Nephron (organoid): ENCODE measurements around the gene UNC79.

Experiments used
- H3K27ac Mint-ChIP-seq, 3 experiments: 2 replicates each; pipeline ENCODE4 v1.8.0; 2020; ENCODE audit warnings: mixed read lengths in 3 of 3, mild to moderate bottlenecking in 2 of 3, moderate library complexity in 1 of 3
- H3K27me3 Mint-ChIP-seq: 2 replicates; pipeline ENCODE4 v1.8.0; 2021; ENCODE audit warnings: low read depth, mild to moderate bottlenecking, moderate library complexity, mixed read lengths
- H3K36me3 Mint-ChIP-seq: 2 replicates; pipeline ENCODE4 v1.8.0; 2020; ENCODE audit warnings: low read depth, mixed read lengths
- H3K4me1 Mint-ChIP-seq: 2 replicates; pipeline ENCODE4 v1.8.0; 2020; ENCODE audit warnings: mixed read lengths
- H3K4me3 Mint-ChIP-seq, 3 experiments: 2 replicates each; pipeline ENCODE4 v1.8.0; 2020; ENCODE audit warnings: mild to moderate bottlenecking in 3 of 3, mixed read lengths in 3 of 3, moderate library complexity in 2 of 3
- H3K9me3 Mint-ChIP-seq: 2 replicates; pipeline ENCODE4 v1.8.0; 2020; ENCODE audit warnings: mixed read lengths
- CTCF ChIP-seq, 3 experiments: fragments of 200-600 bp; sonication (generic); IDR thresholded peaks; one replicate each; pipeline ENCODE4 v1.5.0; 2021; ENCODE audit warnings: antibody characterized with exemption in 3 of 3; ENCODE audit not compliant: unreplicated experiment in 3 of 3

UNC79 gene

GRCh38 chr14:93741556-93742230, 311.0 kb downstream of the UNC79 start:
- H3K27me3 Mint-ChIP-seq = peaks cover 18% of the 10 kb centered on the region
- H3K36me3 Mint-ChIP-seq = no peaks in the 10 kb centered on the region
- peaks cover 49% of the 10 kb centered on the region for H3K4me1 Mint-ChIP-seq
- TF ChIP-seq CTCF (IDR thresholded peaks at IDR 0.05; ENCODE audit: unreplicated experiment in 3 of 3) = no peak
- no peak overlapping the region for H3K4me3 Mint-ChIP-seq
- H3K9me3 Mint-ChIP-seq = no peaks in the 10 kb centered on the region
- peak overlapping the region in 2 of 3 experiments; percentile 16 to 62 for H3K27ac Mint-ChIP-seq

GRCh38 chr14:93742761-93743160, 312.0 kb downstream of the UNC79 start:
- Mint-ChIP-seq H3K9me3 (no peaks in the 10 kb centered on the region), H3K4me3 (no peak overlapping the region), H3K27ac (peak overlapping the region in 2 of 3 experiments; percentile 16 to 75), H3K27me3 (peaks cover 17% of the 10 kb centered on the region), H3K4me1 (peaks cover 41% of the 10 kb centered on the region), H3K36me3 (no peaks in the 10 kb centered on the region)
- TF ChIP-seq CTCF (IDR thresholded peaks at IDR 0.05; ENCODE audit: unreplicated experiment in 3 of 3) = no peak

GRCh38 chr14:93743270-93744060, 312.7 kb downstream of the UNC79 start:
- peaks cover 10% of the 10 kb centered on the region for H3K27me3 Mint-ChIP-seq
- peak overlapping the region in 1 of 3 experiments; percentile 16 for H3K27ac Mint-ChIP-seq
- no peaks in the 10 kb centered on the region for H3K9me3 Mint-ChIP-seq

GRCh38 chr14:93744176-93744575, 313.4 kb downstream of the UNC79 start:
- no peak overlapping the region for H3K27ac Mint-ChIP-seq
- TF ChIP-seq CTCF (IDR thresholded peaks at IDR 0.05; ENCODE audit: unreplicated experiment in 3 of 3) = no peak

More at GRCh38 chr14:93743270-93744060, 312.7 kb downstream of the UNC79 start:
- H3K4me3 Mint-ChIP-seq = no peak overlapping the region
- no peaks in the 10 kb centered on the region for H3K36me3 Mint-ChIP-seq
- no peak for TF ChIP-seq CTCF (IDR thresholded peaks at IDR 0.05; ENCODE audit: unreplicated experiment in 3 of 3)
- peaks cover 34% of the 10 kb centered on the region for H3K4me1 Mint-ChIP-seq

DNA sequence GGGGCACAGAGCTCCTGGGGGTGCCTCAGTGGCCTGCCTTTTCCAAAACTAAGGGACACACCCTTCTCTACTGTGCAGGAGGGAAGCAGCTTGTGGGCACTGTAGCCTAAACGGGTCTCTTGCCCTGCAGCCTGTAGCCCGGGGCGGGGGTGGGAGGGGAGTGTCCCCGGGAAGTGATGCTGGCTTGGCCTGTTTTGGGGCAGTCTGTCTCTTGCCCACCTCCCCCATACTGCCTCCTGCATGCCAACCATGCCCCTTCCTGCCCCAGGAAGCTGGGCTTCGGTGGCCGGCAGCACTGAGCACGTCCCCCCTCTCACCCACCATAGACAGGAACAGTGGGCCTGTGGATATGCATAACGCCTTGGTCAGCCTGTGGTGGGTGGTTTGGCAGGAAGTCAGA, 314.1 kb downstream of the UNC79 start:
- peaks cover 29% of the 10 kb centered on the region for H3K4me1 Mint-ChIP-seq
- H3K27ac Mint-ChIP-seq = no peak overlapping the region
- no peak for TF ChIP-seq CTCF (IDR thresholded peaks at IDR 0.05; ENCODE audit: unreplicated experiment in 3 of 3)
- no peak overlapping the region for H3K4me3 Mint-ChIP-seq
- no peaks in the 10 kb centered on the region for H3K9me3 Mint-ChIP-seq
- H3K36me3 Mint-ChIP-seq = no peaks in the 10 kb centered on the region
- peaks cover 9% of the 10 kb centered on the region for H3K27me3 Mint-ChIP-seq

More at GRCh38 chr14:93744176-93744575, 313.4 kb downstream of the UNC79 start:
- peaks cover 9% of the 10 kb centered on the region for H3K27me3 Mint-ChIP-seq
- no peak overlapping the region for H3K4me3 Mint-ChIP-seq
- H3K9me3 Mint-ChIP-seq = no peaks in the 10 kb centered on the region
- no peaks in the 10 kb centered on the region for H3K36me3 Mint-ChIP-seq
- H3K4me1 Mint-ChIP-seq = peaks cover 33% of the 10 kb centered on the region
